ENCODE results near the gene PRKCI. TPM values are rescaled to one million over a fixed set of nuclear protein-coding genes. Genes with fewer than 3 reads are reported as not detected.
"Not testable (repeated sequence)": the region's sequence is repeated elsewhere in the genome, so short reads cannot be mapped to it uniquely, and the experiment has no call there.

The PRKCI gene
- total and polyA plus RNA-seq, 4 donors = 9.6 to 33.6 (median 23.9) TPM

GRCh38 chr3:170267793-170268192 lies 45.6 kb downstream of the PRKCI start:
- H3K4me1 ChIP-seq (ENCODE audit: control insufficient read depth in 1 of 2, insufficient read depth in 2 of 2, low read length in 2 of 2) = no peaks in the 10 kb centered on the region
- DNase-seq (no peak), ATAC-seq (ENCODE audit: low FRiP score) (no peak)
- H3K36me3 ChIP-seq (ENCODE audit: control insufficient read depth in 1 of 2, insufficient read depth in 2 of 2, low read length in 1 of 2) = peaks cover 0 to 2% of the 10 kb centered on the region in 2 donors
- WGBS, 2 donors = 63 to 81% methylated on average over 5 of the region's 5 CpGs
- intact Hi-C loops (cut with DNase I) = no loop called here
- no peak overlapping the region for H3K4me3 ChIP-seq (ENCODE audit: low read length in 2 of 2)
- no peaks in the 10 kb centered on the region for H3K9me3 ChIP-seq (ENCODE audit: control insufficient read depth, low read length)
- no peaks in the 10 kb centered on the region for H3K27me3 ChIP-seq (ENCODE audit: control insufficient read depth in 1 of 2, insufficient read depth in 2 of 2, low read length in 1 of 2)
- no peak overlapping the region for H3K27ac ChIP-seq (ENCODE audit: low read depth in 1 of 2, low read length in 2 of 2)

- not testable (repeated sequence) for H3K36me3 ChIP-seq (ENCODE audit: control insufficient read depth in 1 of 2, insufficient read depth in 2 of 2, low read length in 1 of 2); H3K27me3 ChIP-seq (ENCODE audit: control insufficient read depth in 1 of 2, insufficient read depth in 2 of 2, low read length in 1 of 2); H3K4me1 ChIP-seq (ENCODE audit: control insufficient read depth in 1 of 2, insufficient read depth in 2 of 2, low read length in 2 of 2); H3K27ac ChIP-seq (ENCODE audit: low read depth in 1 of 2, low read length in 2 of 2); H3K9me3 ChIP-seq (ENCODE audit: control insufficient read depth, low read length); ATAC-seq (ENCODE audit: low FRiP score); DNase-seq; H3K4me3 ChIP-seq (ENCODE audit: low read length in 2 of 2)
- 91 to 93% methylated on average over 8 of the region's 8 CpGs for WGBS, 2 donors
- intact Hi-C loops (cut with DNase I) = loop anchor here in 1 of 2 donors (10.0 kb wide), 1 partner anchor 75 kb away; no protein-coding TSS in a partner anchor
These were observed 47.5 kb downstream of the PRKCI start for GRCh38 chr3:170269673-170270254.

GRCh38 chr3:170270282-170270881 lies 48.2 kb downstream of the PRKCI start:
- no peaks in the 10 kb centered on the region for H3K27me3 ChIP-seq (ENCODE audit: control insufficient read depth in 1 of 2, insufficient read depth in 2 of 2, low read length in 1 of 2)
- intact Hi-C loops (cut with DNase I) = loop anchor here in 1 of 2 donors (10.0 kb wide), 1 partner anchor 76 kb away; no protein-coding TSS in a partner anchor
- ATAC-seq (ENCODE audit: low FRiP score) (no peak), DNase-seq (no peak)
- WGBS, 2 donors = 86 to 88% methylated on average over 11 of the region's 11 CpGs
- no peak overlapping the region for H3K27ac ChIP-seq (ENCODE audit: low read depth in 1 of 2, low read length in 2 of 2)
- no peaks in the 10 kb centered on the region for H3K4me1 ChIP-seq (ENCODE audit: control insufficient read depth in 1 of 2, insufficient read depth in 2 of 2, low read length in 2 of 2)
- no peaks in the 10 kb centered on the region for H3K9me3 ChIP-seq (ENCODE audit: control insufficient read depth, low read length)
- no peak overlapping the region for H3K4me3 ChIP-seq (ENCODE audit: low read length in 2 of 2)
- H3K36me3 ChIP-seq (ENCODE audit: control insufficient read depth in 1 of 2, insufficient read depth in 2 of 2, low read length in 1 of 2) = peaks cover 0 to 2% of the 10 kb centered on the region in 2 donors

- no peak for ATAC-seq (ENCODE audit: low FRiP score)
- Histone ChIP-seq H3K36me3 (ENCODE audit: control insufficient read depth in 1 of 2, insufficient read depth in 2 of 2, low read length in 1 of 2) (peaks cover 0 to 4% of the 10 kb centered on the region in 2 donors), H3K4me1 (ENCODE audit: control insufficient read depth in 1 of 2, insufficient read depth in 2 of 2, low read length in 2 of 2) (no peaks in the 10 kb centered on the region), H3K9me3 (ENCODE audit: control insufficient read depth, low read length) (no peaks in the 10 kb centered on the region), H3K27ac (ENCODE audit: low read depth in 1 of 2, low read length in 2 of 2) (no peak overlapping the region), H3K27me3 (ENCODE audit: control insufficient read depth in 1 of 2, insufficient read depth in 2 of 2, low read length in 1 of 2) (no peaks in the 10 kb centered on the region), H3K4me3 (ENCODE audit: low read length in 2 of 2) (no peak overlapping the region)
- intact Hi-C loops (cut with DNase I) = loop anchor here in 1 of 2 donors (10.0 kb wide), 1 partner anchor 80 kb away; no protein-coding TSS in a partner anchor
- WGBS, 2 donors = 84 to 88% methylated on average over 2 of the region's 2 CpGs
- DNase-seq = no peak
These were observed 52.4 kb downstream of the PRKCI start for GRCh38 chr3:170274641-170275040.

GRCh38 chr3:170275832-170276231 lies 53.6 kb downstream of the PRKCI start:
- WGBS, 2 donors = 88 to 93% methylated on average over 3 of the region's 3 CpGs
- H3K4me3 ChIP-seq (ENCODE audit: low read length in 2 of 2) = no peak overlapping the region
- H3K4me1 ChIP-seq (ENCODE audit: control insufficient read depth in 1 of 2, insufficient read depth in 2 of 2, low read length in 2 of 2) = no peaks in the 10 kb centered on the region
- intact Hi-C loops (cut with DNase I) = loop anchor here in 1 of 2 donors (10.0 kb wide), 1 partner anchor 81 kb away; no protein-coding TSS in a partner anchor
- peaks cover 0 to 4% of the 10 kb centered on the region in 2 donors for H3K36me3 ChIP-seq (ENCODE audit: control insufficient read depth in 1 of 2, insufficient read depth in 2 of 2, low read length in 1 of 2)
- ATAC-seq (ENCODE audit: low FRiP score) = no peak
- H3K27me3 ChIP-seq (ENCODE audit: control insufficient read depth in 1 of 2, insufficient read depth in 2 of 2, low read length in 1 of 2) = no peaks in the 10 kb centered on the region
- H3K27ac ChIP-seq (ENCODE audit: low read depth in 1 of 2, low read length in 2 of 2) = no peak overlapping the region
- H3K9me3 ChIP-seq (ENCODE audit: control insufficient read depth, low read length) = no peaks in the 10 kb centered on the region
- no peak for DNase-seq

- H3K36me3 ChIP-seq (ENCODE audit: control insufficient read depth in 1 of 2, insufficient read depth in 2 of 2, low read length in 1 of 2); H3K27me3 ChIP-seq (ENCODE audit: control insufficient read depth in 1 of 2, insufficient read depth in 2 of 2, low read length in 1 of 2); H3K27ac ChIP-seq (ENCODE audit: low read depth in 1 of 2, low read length in 2 of 2); H3K4me1 ChIP-seq (ENCODE audit: control insufficient read depth in 1 of 2, insufficient read depth in 2 of 2, low read length in 2 of 2); DNase-seq; H3K4me3 ChIP-seq (ENCODE audit: low read length in 2 of 2); H3K9me3 ChIP-seq (ENCODE audit: control insufficient read depth, low read length); ATAC-seq (ENCODE audit: low FRiP score): not testable (repeated sequence)
- intact Hi-C loops (cut with DNase I) = loop anchor here in 1 of 2 donors (10.0 kb wide), 1 partner anchor 83 kb away; no protein-coding TSS in a partner anchor
- WGBS, 2 donors = 87 to 97% methylated on average over 10 of the region's 10 CpGs
These were observed 55.1 kb downstream of the PRKCI start for GRCh38 chr3:170277311-170277710.

- H3K27me3 ChIP-seq (ENCODE audit: control insufficient read depth in 1 of 2, insufficient read depth in 2 of 2, low read length in 1 of 2) = no peaks in the 10 kb centered on the region
- WGBS, 2 donors = 75 to 77% methylated on average over 5 of the region's 5 CpGs
- no peak for ATAC-seq (ENCODE audit: low FRiP score)
These were observed 55.8 kb downstream of the PRKCI start for GRCh38 chr3:170277833-170278580.

GRCh38 chr3:170278627-170279026 lies 56.4 kb downstream of the PRKCI start:
- intact Hi-C loops (cut with DNase I) = loop anchor here in 1 of 2 donors (10.0 kb wide), 1 partner anchor 84 kb away; no protein-coding TSS in a partner anchor
- 86 to 94% methylated on average over 1 of the region's 1 CpG for WGBS, 2 donors
- no peaks in the 10 kb centered on the region for H3K4me1 ChIP-seq (ENCODE audit: control insufficient read depth in 1 of 2, insufficient read depth in 2 of 2, low read length in 2 of 2)
- H3K36me3 ChIP-seq (ENCODE audit: control insufficient read depth in 1 of 2, insufficient read depth in 2 of 2, low read length in 1 of 2) = peaks cover 0 to 2% of the 10 kb centered on the region in 2 donors
- H3K4me3 ChIP-seq (ENCODE audit: low read length in 2 of 2) = no peak overlapping the region
- no peak overlapping the region for H3K27ac ChIP-seq (ENCODE audit: low read depth in 1 of 2, low read length in 2 of 2)
- ATAC-seq (ENCODE audit: low FRiP score) (no peak), DNase-seq (no peak)
- H3K9me3 ChIP-seq (ENCODE audit: control insufficient read depth, low read length) = no peaks in the 10 kb centered on the region
- no peaks in the 10 kb centered on the region for H3K27me3 ChIP-seq (ENCODE audit: control insufficient read depth in 1 of 2, insufficient read depth in 2 of 2, low read length in 1 of 2)

More at GRCh38 chr3:170277833-170278580, 55.8 kb downstream of the PRKCI start:
- no peaks in the 10 kb centered on the region for H3K4me1 ChIP-seq (ENCODE audit: control insufficient read depth in 1 of 2, insufficient read depth in 2 of 2, low read length in 2 of 2)
- H3K36me3 ChIP-seq (ENCODE audit: control insufficient read depth in 1 of 2, insufficient read depth in 2 of 2, low read length in 1 of 2) = peaks cover 0 to 4% of the 10 kb centered on the region in 2 donors
- H3K27ac ChIP-seq (ENCODE audit: low read depth in 1 of 2, low read length in 2 of 2) = no peak overlapping the region
- intact Hi-C loops (cut with DNase I) = loop anchor here in 1 of 2 donors (10.0 kb wide), 1 partner anchor 83 kb away; no protein-coding TSS in a partner anchor
- no peak overlapping the region for H3K4me3 ChIP-seq (ENCODE audit: low read length in 2 of 2)
- no peaks in the 10 kb centered on the region for H3K9me3 ChIP-seq (ENCODE audit: control insufficient read depth, low read length)
- DNase-seq = no peak

Measured in aorta (tissue), 5 donors.